GM19193 (cell line): Measurements from ENCODE around the gene NANS.

Source experiments
- POLR2A ChIP-seq: IDR thresholded peaks from 4 replicates; pipeline ENCODE4 v1.6.1; 2011; ENCODE audit not compliant: insufficient read depth, insufficient read length; ENCODE audit errors: extremely low read depth

NANS gene

GRCh38 chr9:98081477-98082219 is 25.1 kb downstream of the NANS start:
- TF ChIP-seq POLR2A: no peak

- TF ChIP-seq POLR2A: no peak
Measured at GRCh38 chr9:98083061-98083501, 26.5 kb downstream of the NANS start.

- TF ChIP-seq POLR2A: no peak
Measured at GRCh38 chr9:98083566-98084183, 27.1 kb downstream of the NANS start.

- no peak for TF ChIP-seq POLR2A
Measured at GRCh38 chr9:98084396-98084795, 27.9 kb downstream of the NANS start.

GRCh38 chr9:98085058-98085457 is 28.5 kb downstream of the NANS start:
- TF ChIP-seq POLR2A: no peak

GRCh38 chr9:98085944-98086343 is 29.4 kb downstream of the NANS start:
- no peak for TF ChIP-seq POLR2A

GRCh38 chr9:98086461-98086860 is 29.9 kb downstream of the NANS start:
- TF ChIP-seq POLR2A: no peak

GRCh38 chr9:98087420-98088354 is 31.2 kb downstream of the NANS start:
- TF ChIP-seq POLR2A: peak; percentile 36

GRCh38 chr9:98091735-98092612 is 35.4 kb downstream of the NANS start:
- no peak for TF ChIP-seq POLR2A

GRCh38 chr9:98092613-98092931 is 36.0 kb downstream of the NANS start:
- no peak for TF ChIP-seq POLR2A

GRCh38 chr9:98094316-98094715 is 37.8 kb downstream of the NANS start:
- TF ChIP-seq POLR2A: no peak

- TF ChIP-seq POLR2A: no peak
Measured at GRCh38 chr9:98094851-98095250, 38.3 kb downstream of the NANS start.

- TF ChIP-seq POLR2A: no peak
Measured at GRCh38 chr9:98095401-98095800, 38.9 kb downstream of the NANS start.

- no peak for TF ChIP-seq POLR2A
Measured at GRCh38 chr9:98096091-98096490, 39.6 kb downstream of the NANS start.
